Activated CD8-positive, alpha-beta memory T cell treated with anti-CD3 and anti-CD28 coated beads, Interleukin-2, amount 50 U/mL, for 4 hours (primary cell): Measurements from ENCODE around the gene RNF181.
"Not testable (repeated sequence)": the region's sequence is repeated elsewhere in the genome, so short reads cannot be mapped to it uniquely, and the experiment has no call there.

Experiments used
- DNase-seq: peaks from one replicate; pipeline ENCODE4 v3.0.0-alpha.2; 2020

Gene RNF181

GRCh38 chr2:85595301-85596025 lies at the start of gene RNF181:
Gene RNF181 (plus strand): TSS chr2:85595745. CDS start chr2:85595764, 19 bp downstream.
- peak; percentile 84 for DNase-seq

- no peak for DNase-seq
Measured at GRCh38 chr2:85545780-85546240, 49.7 kb upstream of the RNF181 start.

GRCh38 chr2:85547089-85547858 lies 48.3 kb upstream of the RNF181 start:
- no peak for DNase-seq

- DNase-seq, result no peak
Measured at GRCh38 chr2:85547859-85548607, 47.5 kb upstream of the RNF181 start.

GRCh38 chr2:85548608-85548900 lies 47.0 kb upstream of the RNF181 start:
- DNase-seq, result no peak

- DNase-seq, result no peak
Measured at GRCh38 chr2:85549095-85549494, 46.5 kb upstream of the RNF181 start.

- DNase-seq, result no peak
Measured at GRCh38 chr2:85549826-85550225, 45.7 kb upstream of the RNF181 start.

- DNase-seq, result no peak
Measured at GRCh38 chr2:85550486-85550885, 45.1 kb upstream of the RNF181 start.

GRCh38 chr2:85551698-85552678 lies 43.6 kb upstream of the RNF181 start:
- peak; percentile 90 for DNase-seq

GRCh38 chr2:85553184-85553583 lies 42.4 kb upstream of the RNF181 start:
- no peak for DNase-seq

- no peak for DNase-seq
Measured at GRCh38 chr2:85554980-85555612, 40.4 kb upstream of the RNF181 start.

GRCh38 chr2:85557130-85557529 lies 38.4 kb upstream of the RNF181 start:
- no peak for DNase-seq

GRCh38 chr2:85558160-85558559 lies 37.4 kb upstream of the RNF181 start:
- no peak for DNase-seq

- DNase-seq, result not testable (repeated sequence)
Measured at GRCh38 chr2:85560403-85560726, 35.2 kb upstream of the RNF181 start.

- DNase-seq, result no peak
Measured at GRCh38 chr2:85560812-85561279, 34.7 kb upstream of the RNF181 start.

- peak; percentile 96 for DNase-seq
Measured at GRCh38 chr2:85561280-85562212, 34.0 kb upstream of the RNF181 start, which contains the start of gene GGCX. Gene GGCX (minus strand): TSS chr2:85561493. CDS start chr2:85561428, 65 bp downstream.

- no peak for DNase-seq
Measured at GRCh38 chr2:85564144-85564563, 31.4 kb upstream of the RNF181 start.

GRCh38 chr2:85566265-85566664 lies 29.3 kb upstream of the RNF181 start:
- DNase-seq, result no peak

- DNase-seq, result no peak
Measured at GRCh38 chr2:85575739-85576138, 19.8 kb upstream of the RNF181 start.

- no peak for DNase-seq
Measured at GRCh38 chr2:85577063-85577385, 18.5 kb upstream of the RNF181 start.
